Measurements from ENCODE around the gene ATP12A.

Gene ATP12A

GRCh38 chr13:24737042-24737441, 56.8 kb downstream of the ATP12A start:
- DNase-seq = no peak

- no peak for DNase-seq
Observed at GRCh38 chr13:24738366-24738847, 58.2 kb downstream of the ATP12A start.

- DNase-seq = no peak
Observed at GRCh38 chr13:24740014-24740890, 60.0 kb downstream of the ATP12A start.

- DNase-seq = peak in 1 of 2 experiments; percentile 45
Observed at GRCh38 chr13:24741016-24741662, 60.9 kb downstream of the ATP12A start.

- DNase-seq = no peak
Observed at GRCh38 chr13:24741791-24742190, 61.6 kb downstream of the ATP12A start.

- DNase-seq = no peak
Observed at GRCh38 chr13:24742294-24742693, 62.1 kb downstream of the ATP12A start.

GRCh38 chr13:24742977-24743376, 62.8 kb downstream of the ATP12A start:
- no peak for DNase-seq

GRCh38 chr13:24744247-24744646, 64.0 kb downstream of the ATP12A start:
- no peak for DNase-seq

GRCh38 chr13:24745516-24745860, 65.3 kb downstream of the ATP12A start:
- no peak for DNase-seq

GRCh38 chr13:24745861-24746617, 65.8 kb downstream of the ATP12A start:
- no peak for DNase-seq

GRCh38 chr13:24746618-24747247, 66.5 kb downstream of the ATP12A start:
- DNase-seq = no peak

GRCh38 chr13:24747248-24748060, 67.2 kb downstream of the ATP12A start:
- peak; percentile 47 to 84 for DNase-seq

- DNase-seq = no peak
Observed at GRCh38 chr13:24748061-24748400, 67.8 kb downstream of the ATP12A start.

- no peak for DNase-seq
Observed at GRCh38 chr13:24759197-24759596, 79.0 kb downstream of the ATP12A start.

All from NCI-H526 (cell line).